Measurements from ENCODE around the gene OSBPL5. TPM values are rescaled to one million over a fixed set of nuclear protein-coding genes. Genes with fewer than 3 reads are reported as not detected.

OSBPL5 gene
- total RNA-seq, 2 donors from 2014 or later, result 35.0 to 50.7 TPM

- H3K27me3 ChIP-seq (replicated peaks; ENCODE audit: insufficient read depth), result no peaks in the 10 kb centered on the region
- H3K9me3 ChIP-seq, result no peaks in the 10 kb centered on the region
- no peak overlapping the region for H3K27ac ChIP-seq
- WGBS, result 72% methylated on average over 13 of the region's 13 CpGs
- H3K4me1 ChIP-seq (replicated peaks), result no peaks in the 10 kb centered on the region
- no peak overlapping the region for H3K4me3 ChIP-seq
- TF ChIP-seq CTCF (IDR thresholded peaks at IDR 0.05) (no peak), POLR2AphosphoS5 (IDR thresholded peaks at IDR 0.05) (no peak), POLR2A (IDR thresholded peaks at IDR 0.05) (no peak)
- no peaks in the 10 kb centered on the region for H3K36me3 ChIP-seq
- intact Hi-C loops (cut with DNase I), result no loop called here
- DNase-seq (ENCODE audit: low spot score), result no peak
Observed at GRCh38 chr11:3058753-3059664, 106.1 kb downstream of the OSBPL5 start.

- WGBS, result 2% methylated on average over 45 of the region's 68 CpGs
- Histone ChIP-seq H3K9me3 (no peaks in the 10 kb centered on the region), H3K27ac (peak within 1 kb of the TSS; percentile 45 to 65), H3K4me1 (replicated peaks) (no peaks in the 10 kb centered on the region), H3K27me3 (replicated peaks; ENCODE audit: insufficient read depth) (no peaks in the 10 kb centered on the region), H3K4me3 (peak within 1 kb of the TSS; percentile 62 to 93), H3K36me3 (no peaks in the 10 kb centered on the region)
- TF ChIP-seq POLR2AphosphoS5 (IDR thresholded peaks at IDR 0.05) (peak; percentile 95), CTCF (IDR thresholded peaks at IDR 0.05) (peak in 2 of 4 experiments; percentile 8 to 11), POLR2A (IDR thresholded peaks at IDR 0.05) (peak; percentile 33)
- DNase-seq (ENCODE audit: low spot score), result peak; percentile 95
- intact Hi-C loops (cut with DNase I), result no loop called here
Observed at GRCh38 chr11:3057069-3057963, 107.8 kb downstream of the OSBPL5 start, which contains the start of gene CARS1. TSS of gene CARS1 (minus strand) at chr11:3057423. CDS start at chr11:3057367, 56 bp downstream.

DNA sequence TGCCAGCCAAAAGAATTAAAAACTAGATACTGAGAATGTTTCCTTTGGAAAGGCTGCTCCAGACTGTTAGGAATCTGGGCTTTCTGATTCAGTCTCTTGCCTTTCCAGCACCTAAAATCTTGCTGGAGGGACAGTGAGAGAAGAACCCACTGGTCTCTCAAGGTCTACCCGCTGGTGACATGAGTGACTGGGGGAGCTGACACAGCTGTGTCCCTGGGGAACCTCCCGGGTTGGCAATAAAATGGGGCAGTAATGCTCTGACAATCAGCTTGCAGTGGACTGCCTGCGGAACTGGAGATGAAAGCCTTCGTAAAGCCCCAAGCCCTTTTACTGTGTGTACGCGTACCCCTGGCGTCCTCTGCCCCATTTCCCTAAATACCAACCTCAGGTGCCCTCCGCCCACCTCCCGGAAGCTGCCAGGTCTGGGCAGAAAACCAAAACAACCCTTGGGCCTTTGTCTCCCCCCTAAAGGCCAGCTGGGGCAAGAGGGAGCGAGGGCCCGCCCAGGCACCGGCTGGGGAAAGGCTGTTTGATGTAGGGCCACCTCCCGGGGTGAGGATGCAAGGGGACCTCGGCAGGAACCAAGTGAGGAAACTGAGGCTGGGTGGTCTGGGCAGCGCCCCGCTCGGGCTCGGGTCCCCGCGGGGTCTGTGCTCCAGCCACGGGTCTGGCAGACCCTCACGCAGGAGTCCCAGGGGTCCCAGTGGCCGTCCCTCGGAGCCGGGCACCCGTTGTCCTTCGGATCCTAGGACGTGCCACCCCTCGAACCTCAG is 108.6 kb downstream of the OSBPL5 start:
- 4% methylated on average over 14 of the region's 29 CpGs for WGBS
- DNase-seq (ENCODE audit: low spot score), result no peak
- Histone ChIP-seq H3K4me1 (replicated peaks) (peaks cover 5% of the 10 kb centered on the region), H3K27me3 (replicated peaks; ENCODE audit: insufficient read depth) (no peaks in the 10 kb centered on the region), H3K27ac (peak overlapping the region; percentile 45 to 65), H3K36me3 (no peaks in the 10 kb centered on the region), H3K4me3 (peak overlapping the region; percentile 62 to 93), H3K9me3 (no peaks in the 10 kb centered on the region)
- TF ChIP-seq POLR2A (IDR thresholded peaks at IDR 0.05) (no peak), CTCF (IDR thresholded peaks at IDR 0.05) (no peak), POLR2AphosphoS5 (IDR thresholded peaks at IDR 0.05) (no peak)
- intact Hi-C loops (cut with DNase I), result no loop called here

DNA sequence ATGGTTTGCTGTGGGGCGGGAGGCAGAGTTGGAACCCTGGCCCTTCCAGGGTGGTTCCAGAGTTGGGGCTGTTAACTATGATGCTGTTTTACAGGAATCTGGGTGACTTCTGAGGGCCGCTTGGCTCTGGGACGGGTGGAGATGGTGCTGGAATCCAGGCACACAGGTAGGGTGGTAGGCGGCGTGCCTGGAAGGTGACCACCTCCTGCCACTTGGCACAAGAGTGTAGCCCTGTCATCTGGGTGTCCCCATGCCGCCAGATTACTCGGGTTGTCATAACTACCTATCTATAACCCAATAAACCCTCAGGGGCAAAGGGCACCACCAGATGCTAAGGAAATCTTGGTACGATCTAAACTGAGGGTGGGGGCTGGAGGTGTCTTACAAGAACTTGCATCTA is 109.2 kb downstream of the OSBPL5 start:
- Histone ChIP-seq H3K4me3 (peak overlapping the region; percentile 62 to 93), H3K4me1 (replicated peaks) (peaks cover 5% of the 10 kb centered on the region), H3K27me3 (replicated peaks; ENCODE audit: insufficient read depth) (no peaks in the 10 kb centered on the region), H3K27ac (no peak overlapping the region), H3K36me3 (no peaks in the 10 kb centered on the region), H3K9me3 (no peaks in the 10 kb centered on the region)
- TF ChIP-seq CTCF (IDR thresholded peaks at IDR 0.05) (no peak), POLR2AphosphoS5 (IDR thresholded peaks at IDR 0.05) (no peak), POLR2A (IDR thresholded peaks at IDR 0.05) (no peak)
- WGBS, result 75% methylated on average over 8 of the region's 8 CpGs
- intact Hi-C loops (cut with DNase I), result no loop called here
- no peak for DNase-seq (ENCODE audit: low spot score)
